Gastrocnemius medialis (tissue), 4 donors: Measurements from ENCODE around the gene DIP2B.
"Not testable (repeated sequence)": the region's sequence is repeated elsewhere in the genome, so short reads cannot be mapped to it uniquely, and the experiment has no call there.

Source experiments
- CTCF ChIP-seq, 5 experiments: fragments of 450-650 bp in 3 of 5; fragments of 200-600 bp in 2 of 5; sonication (generic) in 2 of 5; IDR thresholded peaks in 4 of 5; conservative IDR thresholded peaks in 1 of 5; 1 replicate in 4 of 5; 2 replicates in 1 of 5; pipeline ENCODE4 v1.5.1; 2016 to 2019; ENCODE audit warnings: antibody characterized with exemption in 5 of 5, mild to moderate bottlenecking in 3 of 5, moderate library complexity in 3 of 5
- POLR2A ChIP-seq, 2 donors: fragments of 450-650 bp; IDR thresholded peaks; one replicate each; pipeline ENCODE4 v1.6.1; 2017; ENCODE audit warnings: antibody characterized with exemption in 2 of 2, mild to moderate bottlenecking in 2 of 2, moderate library complexity in 2 of 2

GRCh38 chr12:50681064-50681463 lies 176.3 kb downstream of the DIP2B start:
- not testable (repeated sequence) for TF ChIP-seq CTCF (IDR thresholded peaks at IDR 0.05 in 4 of 5, conservative IDR thresholded peaks at IDR 0.05 in 1 of 5); POLR2A (IDR thresholded peaks at IDR 0.05)
